H1 (cell line): ENCODE measurements around the gene ZNF81. TPM values are rescaled to one million over a fixed set of nuclear protein-coding genes. Genes with fewer than 3 reads are reported as not detected.

Experiments
- CTCF ChIA-PET: fragments of 300-600 bp; sonication (Branson Sonifier 250); formaldehyde crosslinking; loops from one replicate; lab custom pipeline; 2021; ENCODE audit not compliant: partially characterized antibody; lab: Charles Lee
- POLR2A ChIA-PET: fragments of 300-600 bp; sonication (Branson Sonifier 250); formaldehyde crosslinking; loops from one replicate; lab custom pipeline; 2021; ENCODE audit warnings: inconsistent platforms; ENCODE audit not compliant: partially characterized antibody; lab: Charles Lee
- DNase-seq, 2 experiments: peaks; one replicate each; pipeline versions ENCODE4 v3.0.0 to v3.0.0-alpha.2; 2010 to 2022; ENCODE audit warnings: low spot score in 2 of 2, low read depth in 1 of 2, mixed read lengths in 1 of 2
- FAIRE-seq: peaks from 2 replicates; lab custom pipeline; 2011; peaks lifted over from hg19 to GRCh38; lab: Jason Lieb, UNC
- H2AFZ ChIP-seq: 2 replicates; pipeline ENCODE4 v1.8.1; 2012; ENCODE audit warnings: low read length, inconsistent platforms
- H2AK5ac ChIP-seq: 2 replicates; pipeline ENCODE4 v1.6.1; 2013; ENCODE audit warnings: low read depth, low read length
- H2BK120ac ChIP-seq: replicated peaks from 2 replicates; pipeline ENCODE3; 2013; ENCODE audit warnings: low read depth, low read length, inconsistent platforms
- H2BK12ac ChIP-seq: 2 replicates; pipeline ENCODE4 v1.6.1; 2013; ENCODE audit warnings: low read depth, low read length
- H2BK15ac ChIP-seq: 2 replicates; pipeline ENCODE4 v1.6.1; 2013; ENCODE audit warnings: low read length
- H2BK20ac ChIP-seq: 2 replicates; pipeline ENCODE4 v1.6.1; 2013; ENCODE audit warnings: low read length
- H2BK5ac ChIP-seq: 2 replicates; pipeline ENCODE4 v1.6.1; 2013; ENCODE audit warnings: low read depth, low read length
- H3K14ac ChIP-seq: 2 replicates; pipeline ENCODE4 v1.6.1; 2013; ENCODE audit warnings: inconsistent platforms; ENCODE audit not compliant: insufficient read length
- H3K18ac ChIP-seq: 2 replicates; pipeline ENCODE4 v1.6.1; 2013; ENCODE audit warnings: low read length; ENCODE audit errors: extremely low read depth
- H3K23ac ChIP-seq: 2 replicates; pipeline ENCODE4 v1.6.1; 2013; ENCODE audit warnings: inconsistent platforms; ENCODE audit not compliant: insufficient read length
- H3K23me2 ChIP-seq: 2 replicates; pipeline ENCODE4 v1.6.1; 2013; ENCODE audit warnings: low read depth, low read length
- H3K27ac ChIP-seq: 2 replicates; pipeline ENCODE4 v1.6.1; 2011; ENCODE audit warnings: low read depth, low read length, inconsistent platforms
- H3K27me3 ChIP-seq, 4 experiments: replicated peaks in 1 of 4; 1 replicate in 1 of 4; 2 replicates in 3 of 4; pipeline versions ENCODE4 v1.6.1 to v1.8.1; 2011 to 2013; ENCODE audit warnings: low read length in 3 of 4, mild to moderate bottlenecking in 3 of 4, inconsistent platforms in 2 of 4, mixed read lengths in 2 of 4, moderate library complexity in 1 of 4; ENCODE audit not compliant: control insufficient read depth in 3 of 4, insufficient read depth in 3 of 4; ENCODE audit errors: extremely low read depth in 1 of 4
- H3K36me3 ChIP-seq, 4 experiments: 2 replicates each; pipeline versions ENCODE4 v1.6.1 to v1.8.1; 2011 to 2013; ENCODE audit warnings: mild to moderate bottlenecking in 4 of 4, low read length in 3 of 4, moderate library complexity in 2 of 4, control low read depth in 1 of 4, inconsistent platforms in 1 of 4; ENCODE audit not compliant: insufficient read depth in 4 of 4, control insufficient read depth in 2 of 4
- H3K4ac ChIP-seq: replicated peaks from 2 replicates; pipeline ENCODE3; 2013; ENCODE audit warnings: low read length, low read depth, mixed read lengths, inconsistent platforms; ENCODE audit not compliant: insufficient read length
- H3K4me1 ChIP-seq, 4 experiments: replicated peaks in 1 of 4; 1 replicate in 1 of 4; 2 replicates in 3 of 4; pipeline versions ENCODE4 v1.6.1 to v1.8.1; 2011 to 2013; ENCODE audit warnings: low read length in 3 of 4, inconsistent platforms in 2 of 4, mixed read lengths in 1 of 4; ENCODE audit not compliant: insufficient read depth in 4 of 4, control insufficient read depth in 3 of 4
- H3K4me2 ChIP-seq, 2 experiments: 2 replicates each; pipeline versions ENCODE4 v1.6.1 to v1.8.1; 2011 to 2013; ENCODE audit warnings: low read depth in 2 of 2, low read length in 2 of 2, control low read depth in 1 of 2, inconsistent platforms in 1 of 2, mild to moderate bottlenecking in 1 of 2; ENCODE audit not compliant: insufficient read depth in 1 of 2
- H3K4me3 ChIP-seq, 4 experiments: fragments of 200-600, 300-600 bp in 1 of 4; sonication (generic), shearing (Covaris generic), sonication (Bioruptor Twin) in 1 of 4; 2 replicates each; pipeline versions ENCODE4 v1.5.1 to v1.8.1; 2011 to 2016; ENCODE audit warnings: low read length in 4 of 4, low read depth in 3 of 4, control low read depth in 2 of 4, inconsistent platforms in 2 of 4, mild to moderate bottlenecking in 2 of 4, mixed read lengths in 1 of 4, moderate library complexity in 1 of 4; ENCODE audit not compliant: insufficient read depth in 2 of 4; ENCODE audit errors: extremely low read depth in 1 of 4
- H3K56ac ChIP-seq: replicated peaks from 2 replicates; pipeline ENCODE3; 2013; ENCODE audit warnings: low read depth, mild to moderate bottlenecking, mixed read lengths, low read length, inconsistent platforms; ENCODE audit not compliant: insufficient read length
- H3K79me1 ChIP-seq: 2 replicates; pipeline ENCODE4 v1.6.1; 2013; ENCODE audit warnings: low read depth, low read length, control low read depth
- H3K79me2 ChIP-seq, 2 experiments: 2 replicates each; pipeline versions ENCODE4 v1.6.1 to v1.8.1; 2012 to 2013; ENCODE audit warnings: low read length in 2 of 2, mild to moderate bottlenecking in 2 of 2, inconsistent platforms in 1 of 2; ENCODE audit not compliant: insufficient read depth in 2 of 2, control insufficient read depth in 1 of 2
- H3K9ac ChIP-seq, 4 experiments: replicated peaks in 1 of 4; 1 replicate in 1 of 4; 2 replicates in 3 of 4; pipeline versions ENCODE4 v1.6.1 to v1.8.1; 2011 to 2013; ENCODE audit warnings: low read depth in 3 of 4, low read length in 3 of 4, control low read depth in 2 of 4, mild to moderate bottlenecking in 2 of 4, moderate library complexity in 2 of 4, inconsistent platforms in 1 of 4; ENCODE audit errors: extremely low read depth in 1 of 4
- H3K9me3 ChIP-seq, 2 experiments: 2 replicates each; pipeline versions ENCODE4 v1.6.1 to v1.8.1; 2012 to 2013; ENCODE audit warnings: mild to moderate bottlenecking in 2 of 2, moderate library complexity in 2 of 2, control low read depth in 1 of 2, inconsistent platforms in 1 of 2, low read depth in 1 of 2, low read length in 1 of 2, mixed read lengths in 1 of 2; ENCODE audit not compliant: insufficient read depth in 2 of 2
- H4K20me1 ChIP-seq, 2 experiments: replicated peaks in 1 of 2; 2 replicates each; pipeline versions ENCODE3 to v1.8.1; 2011 to 2013; ENCODE audit warnings: inconsistent platforms in 2 of 2, low read length in 2 of 2, mild to moderate bottlenecking in 1 of 2; ENCODE audit not compliant: insufficient read depth in 2 of 2, control insufficient read depth in 1 of 2
- H4K5ac ChIP-seq: 2 replicates; pipeline ENCODE4 v1.6.1; 2013; ENCODE audit warnings: low read length, low read depth, mixed read lengths, inconsistent platforms; ENCODE audit not compliant: insufficient read length
- H4K8ac ChIP-seq: 2 replicates; pipeline ENCODE4 v1.8.0; 2013; ENCODE audit warnings: mild to moderate bottlenecking, moderate library complexity, low read length, inconsistent platforms; ENCODE audit not compliant: insufficient read depth; ENCODE audit errors: extremely low read depth
- H4K91ac ChIP-seq: replicated peaks from 2 replicates; pipeline ENCODE3; 2013; ENCODE audit warnings: low read length, mixed read lengths, inconsistent platforms; ENCODE audit not compliant: insufficient read length
- CHD2 ChIP-seq: IDR thresholded peaks from 2 replicates; pipeline ENCODE4 v1.6.1; 2012; ENCODE audit warnings: low read length, improper control_type of control experiment
- FOSL1 ChIP-seq: IDR thresholded peaks from 2 replicates; pipeline ENCODE4 v1.6.1; 2011; ENCODE audit warnings: mild to moderate bottlenecking, low read depth, low read length, moderate library complexity; ENCODE audit not compliant: insufficient read depth
- WGBS, 2 experiments: shearing (Covaris generic) in 1 of 2; methylation state at CpG; one replicate each; pipeline versions ENCODE4 v1.1.6 to v1.1.7; 2013 to 2015; ENCODE audit warnings: low lambda C conversion rate in 2 of 2, mixed read lengths in 2 of 2, inconsistent platforms in 1 of 2, low coverage in 1 of 2, missing lambda C conversion rate in 1 of 2; ENCODE audit not compliant: insufficient replicate concordance in 2 of 2, insufficient coverage in 1 of 2, insufficient read length in 1 of 2; ENCODE audit errors: extremely low coverage in 1 of 2, missing lambda C conversion rate in 1 of 2; 5-methylcytosine and 5-hydroxymethylcytosine counted together
- polyA plus RNA-seq, 7 experiments: library from polyadenylated mRNA; depleted of rRNA in 3 of 7; stranded (reverse) in 5 of 7; unstranded in 2 of 7; fragments of >200 nt in 5 of 7; fragments of 200-250 nt in 2 of 7; gene quantifications; 1 replicate in 5 of 7; 2 replicates in 1 of 7; 4 replicates in 1 of 7; pipeline versions ENCODE4 v1.2.1 to v1.2.3, GENCODE V29; 2011 to 2013; ENCODE audit warnings: missing spikeins in 2 of 7, mixed read lengths in 2 of 7
- total RNA-seq: library from RNA; stranded (reverse); fragmentation: NEBNext Ultra II Directional; extraction: Animal tissue kit (Norgen Biotek cat#: 25700); gene quantifications from 2 replicates; pipeline ENCODE4 v1.2.1, GENCODE V29; 2021

ZNF81 gene
- total and polyA plus RNA-seq, 2 of the 8 experiments (the other 6 are each of a cell fraction or from before 2014, with no cell fraction given): 3.4 to 10.0 TPM

GRCh38 chrX:47862680-47863079 is 26.0 kb downstream of the ZNF81 start:
- no peaks in the 10 kb centered on the region for H3K27me3 ChIP-seq
- H4K20me1 ChIP-seq: no peaks in the 10 kb centered on the region
- H2AFZ ChIP-seq: no peak overlapping the region
- H3K9me3 ChIP-seq: no peaks in the 10 kb centered on the region
- no peak overlapping the region for H3K56ac ChIP-seq
- ChIA-PET POLR2A (no interaction called here), CTCF (interaction anchor here (1.6 kb wide), 1 partner anchor 9 kb away, joined by 7 read pairs; no protein-coding TSS in a partner anchor)
- H3K14ac ChIP-seq: no peak overlapping the region
- no peak overlapping the region for H2BK15ac ChIP-seq
- H3K23me2 ChIP-seq: no peaks in the 10 kb centered on the region
- no peak overlapping the region for H3K23ac ChIP-seq
- H4K5ac ChIP-seq: no peak overlapping the region
- H4K91ac ChIP-seq: no peak overlapping the region
- WGBS, 2 experiments: 100% methylated on average over 2 of the region's 2 CpGs; no CpG with 5 or more reads in 1 of the 2 experiments
- no peak overlapping the region for H3K27ac ChIP-seq
- no peak overlapping the region for H3K9ac ChIP-seq
- no peaks in the 10 kb centered on the region for H3K4me1 ChIP-seq
- no peak for FAIRE-seq
- no peak overlapping the region for H3K18ac ChIP-seq
- no peaks in the 10 kb centered on the region for H3K36me3 ChIP-seq
- H3K79me2 ChIP-seq: no peaks in the 10 kb centered on the region
- H3K4me2 ChIP-seq: no peak overlapping the region
- H4K8ac ChIP-seq: no peak overlapping the region
- no peak overlapping the region for H2BK12ac ChIP-seq
- no peak overlapping the region for H2BK120ac ChIP-seq
- no peak overlapping the region for H3K4ac ChIP-seq
- no peaks in the 10 kb centered on the region for H3K79me1 ChIP-seq
- no peak overlapping the region for H2AK5ac ChIP-seq
- H2BK5ac ChIP-seq: no peak overlapping the region
- no peak for DNase-seq
- H2BK20ac ChIP-seq: no peak overlapping the region
- TF ChIP-seq CHD2: no peak
- TF ChIP-seq FOSL1: no peak
- H3K4me3 ChIP-seq: no peak overlapping the region
